HG02571 (cell line): Measurements from ENCODE around the gene EIF2B2.

Source experiments
- ATAC-seq: cut with Tn5 transposase; IDR thresholded peaks from one replicate; pipeline ENCODE4 v1.9.1; 2021; ENCODE audit warnings: mild to moderate bottlenecking, moderate library complexity; ENCODE audit not compliant: unreplicated experiment

EIF2B2 gene

GRCh38 chr14:74973905-74974363 lies 28.8 kb upstream of the EIF2B2 start:
- no peak for ATAC-seq

- ATAC-seq: no peak
Measured at GRCh38 chr14:74974364-74975058, 28.2 kb upstream of the EIF2B2 start.

DNA sequence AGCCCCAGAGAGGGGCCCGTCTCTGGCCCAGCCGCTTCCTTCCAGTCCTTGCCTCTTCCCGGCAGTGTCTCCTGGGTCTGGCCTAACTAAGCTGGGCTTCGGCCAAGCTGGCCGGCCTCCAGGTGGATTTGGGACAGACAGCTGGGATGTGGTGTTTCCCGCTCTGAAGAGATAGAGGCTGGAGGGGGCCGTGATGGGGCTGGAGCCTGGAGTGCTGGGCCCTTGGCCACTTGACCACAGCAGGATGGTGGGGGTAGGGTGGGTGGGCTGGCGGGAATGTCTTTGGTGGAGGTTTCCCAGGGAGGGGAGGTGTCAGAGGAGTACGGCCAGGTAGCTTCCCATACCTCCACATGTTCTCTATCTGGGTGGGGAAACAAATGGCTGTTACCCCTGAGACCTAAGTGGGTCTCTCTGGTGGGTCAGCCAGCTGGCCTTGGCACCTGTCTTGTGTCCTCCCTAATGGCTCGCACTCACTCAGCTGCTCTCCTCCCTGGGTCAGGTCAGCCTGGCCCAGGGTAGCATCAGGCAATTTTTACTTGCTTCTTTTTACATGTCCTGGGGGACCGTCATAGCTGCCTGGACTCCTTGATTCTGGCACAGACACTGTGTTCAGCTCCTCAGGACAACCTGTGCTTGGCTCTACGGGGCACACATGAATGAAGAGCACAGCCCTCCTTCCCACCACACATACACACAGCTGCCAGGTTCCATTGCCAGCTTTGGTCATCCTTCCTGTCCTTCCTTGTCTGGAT lies 27.5 kb upstream of the EIF2B2 start:
- ATAC-seq: no peak

DNA sequence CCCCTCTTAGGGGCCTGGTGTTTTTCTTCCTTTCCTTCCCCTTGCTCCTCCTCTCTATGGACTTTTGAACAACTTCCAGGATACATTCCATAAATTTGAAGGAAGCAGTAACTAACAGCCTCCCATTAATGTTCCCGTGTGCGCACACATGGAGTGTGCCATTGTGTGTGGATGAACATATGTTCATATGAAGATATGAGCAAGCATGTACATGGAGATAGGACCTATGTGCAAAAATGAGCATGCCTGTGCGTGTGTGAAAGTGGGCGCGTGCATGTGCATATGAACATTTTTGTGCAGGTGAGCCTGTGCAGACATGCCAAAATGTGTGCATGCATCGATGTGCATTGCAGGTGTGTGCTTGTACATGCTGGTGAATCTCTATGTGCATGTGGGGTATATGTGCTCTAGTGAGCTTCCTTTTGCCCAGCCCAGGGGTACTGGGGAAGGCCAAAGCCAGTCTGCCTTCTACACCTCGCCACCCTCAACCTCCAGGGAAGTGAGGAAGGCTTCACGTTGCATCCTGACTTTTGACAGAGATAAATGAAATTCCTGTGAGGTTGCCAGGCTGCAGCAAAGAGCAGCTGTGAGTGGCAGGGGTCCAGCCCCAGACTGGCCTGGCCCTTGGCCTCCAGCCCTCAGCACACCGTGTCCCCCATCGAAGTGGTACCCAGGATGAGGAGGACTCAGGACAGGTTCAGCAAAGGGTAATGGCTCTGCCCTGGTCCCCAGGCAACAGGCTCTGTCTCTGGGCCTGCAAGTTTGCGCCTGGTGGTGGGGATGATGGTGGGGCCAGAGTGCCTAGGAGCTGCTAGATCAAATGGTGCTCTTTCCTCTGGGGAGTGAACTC lies 26.2 kb upstream of the EIF2B2 start:
- ATAC-seq: no peak

DNA sequence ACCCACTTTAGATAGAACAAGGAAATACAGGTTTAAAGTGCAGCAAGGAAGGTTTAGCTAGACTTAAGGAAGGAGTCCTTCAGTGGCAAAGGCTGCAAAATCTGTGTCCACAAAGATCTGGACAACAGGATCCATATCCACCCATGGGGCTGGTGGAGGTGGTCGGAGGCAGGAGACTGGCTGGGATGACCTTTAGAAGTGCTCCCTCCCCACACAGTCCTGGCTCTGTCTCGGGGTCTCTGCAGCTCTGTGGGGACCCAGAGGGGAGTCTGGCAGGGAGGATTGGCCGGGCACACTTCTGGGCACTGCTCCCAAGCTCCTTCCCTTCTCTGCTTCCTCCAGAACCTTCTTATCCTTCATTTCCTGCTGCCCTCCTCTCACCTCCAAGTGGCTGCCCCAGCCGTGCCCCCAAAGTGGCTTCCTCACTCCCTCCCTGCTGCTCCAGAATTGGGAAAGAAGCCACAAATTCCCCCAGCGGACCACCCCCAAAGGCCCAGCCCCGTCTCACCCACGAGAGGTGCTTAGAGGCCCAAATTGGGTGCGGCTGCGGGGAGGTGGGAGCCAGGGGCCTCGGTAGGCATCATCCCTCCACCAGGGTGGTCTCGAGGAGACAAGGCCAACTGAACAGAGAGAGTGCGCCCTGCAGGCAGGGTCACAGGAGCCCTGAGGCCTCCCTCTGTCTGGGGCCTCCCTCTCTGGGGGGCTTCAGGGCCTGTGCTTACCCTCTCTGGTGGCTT lies 25.4 kb upstream of the EIF2B2 start:
- ATAC-seq: no peak

DNA sequence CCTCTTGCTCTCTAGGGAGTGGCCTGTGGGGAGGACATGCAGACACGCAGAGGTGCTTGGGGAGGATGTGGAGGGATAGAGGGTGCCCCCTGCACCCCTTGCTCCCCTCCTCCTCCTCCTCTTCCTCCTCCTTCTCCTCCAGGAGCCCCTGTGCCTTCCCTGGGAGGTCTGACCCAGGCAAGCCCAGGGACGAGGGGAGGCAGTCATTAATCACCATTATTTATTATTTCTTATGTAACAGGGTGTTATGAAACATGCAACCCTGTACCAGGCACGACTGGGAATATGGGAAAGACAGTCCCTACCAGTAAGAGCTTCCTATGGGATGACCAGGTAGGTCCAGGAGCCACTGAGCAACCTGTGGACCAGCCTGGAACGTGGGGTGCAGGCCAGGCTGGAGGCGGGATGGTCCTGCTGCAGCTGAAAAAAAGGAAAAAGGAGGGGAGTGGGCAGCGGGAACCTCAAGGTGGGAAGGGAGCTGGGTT lies 24.8 kb upstream of the EIF2B2 start:
- ATAC-seq: no peak

DNA sequence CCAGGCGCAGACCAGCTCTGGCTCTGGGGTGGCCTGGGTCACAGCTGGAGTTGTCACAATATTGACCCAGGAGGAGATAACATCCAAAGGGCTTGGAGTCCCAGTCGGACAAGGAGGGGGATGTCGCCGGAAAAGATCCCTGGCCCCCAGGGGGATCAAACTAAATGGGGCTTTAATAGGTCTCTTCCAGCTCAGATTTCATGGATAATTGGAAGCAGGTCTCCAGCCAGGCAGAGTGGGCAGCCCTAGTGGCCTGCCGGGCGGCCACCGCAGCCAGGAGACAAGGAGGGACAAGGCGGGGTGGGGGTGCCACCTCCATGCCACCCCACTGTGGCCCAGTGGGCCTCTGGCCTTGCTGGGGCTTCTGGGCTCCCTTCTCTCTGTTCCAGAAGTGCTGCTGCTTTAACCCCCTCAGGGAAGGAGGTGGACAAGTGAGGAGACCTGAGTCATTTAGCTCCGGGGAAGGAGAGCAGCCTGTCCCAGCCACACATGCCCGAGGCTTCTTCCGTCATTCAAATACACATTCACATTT lies 24.2 kb upstream of the EIF2B2 start:
- ATAC-seq: no peak

DNA sequence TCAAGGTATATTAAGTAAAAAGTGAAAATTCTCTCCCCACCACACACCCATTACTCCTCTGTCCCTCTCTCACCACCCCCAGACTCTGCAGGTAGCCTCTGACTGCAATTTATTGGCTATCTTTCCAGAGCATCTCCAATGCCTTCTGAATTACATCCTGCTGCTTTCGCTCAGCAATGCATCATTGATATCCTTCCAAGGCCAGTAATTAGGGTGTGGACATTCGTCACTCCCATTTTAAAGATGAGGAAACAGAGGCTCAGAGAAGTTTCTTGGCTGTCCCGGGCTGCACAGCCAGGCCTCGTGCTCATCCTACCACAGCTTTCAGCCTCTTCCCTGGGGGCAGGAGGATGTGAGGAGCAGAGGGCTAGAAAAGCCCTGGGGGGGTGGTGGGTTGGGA lies 23.7 kb upstream of the EIF2B2 start:
- no peak for ATAC-seq

DNA sequence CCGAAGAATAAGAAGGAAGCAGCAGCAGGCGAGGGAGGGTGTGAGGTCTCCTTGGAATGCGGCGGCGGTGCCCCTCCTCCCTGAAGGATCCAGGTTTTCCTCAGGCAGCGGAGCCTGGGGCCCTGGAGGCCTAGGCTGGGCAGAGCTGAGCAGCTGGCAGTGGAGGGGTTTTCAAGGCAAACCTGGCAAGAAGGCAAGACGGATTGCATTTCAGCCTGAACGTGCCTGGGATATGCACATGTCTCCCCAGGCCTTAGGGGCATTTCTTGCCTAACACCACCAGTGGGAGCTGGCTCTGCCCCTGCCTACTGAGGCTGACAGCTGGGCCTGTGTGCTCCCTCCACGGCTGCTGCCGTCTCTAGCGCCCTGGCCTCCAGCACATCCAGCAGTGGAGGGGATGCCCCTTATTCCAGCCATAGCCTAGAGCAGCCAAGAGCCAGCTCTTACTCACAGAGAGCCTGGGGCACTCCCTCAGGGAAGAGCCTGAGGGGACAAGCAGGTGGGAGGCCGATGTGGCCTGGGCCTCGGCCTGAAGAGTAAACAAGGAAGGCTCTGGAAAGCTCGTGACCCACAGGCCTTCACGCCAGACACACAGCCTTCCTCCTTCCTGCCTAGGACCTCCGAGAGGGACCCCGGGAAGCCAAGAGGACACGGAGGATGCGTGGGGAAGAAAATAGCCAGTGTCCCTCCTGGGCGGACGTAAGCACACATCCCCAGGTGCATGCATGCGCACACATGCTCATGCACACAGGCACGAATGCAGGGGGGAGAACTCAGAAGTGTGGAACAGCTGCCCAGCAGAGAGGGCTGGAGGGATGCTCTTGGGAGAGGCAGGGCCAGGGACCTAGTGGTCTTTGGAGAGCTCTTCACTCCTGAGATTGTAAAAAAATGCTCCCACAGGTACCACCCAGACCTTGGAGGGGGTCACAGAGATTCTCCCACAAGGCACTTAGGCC lies 23.0 kb upstream of the EIF2B2 start:
- ATAC-seq: no peak

GRCh38 chr14:74980398-74980730 lies 22.4 kb upstream of the EIF2B2 start:
- ATAC-seq: no peak

DNA sequence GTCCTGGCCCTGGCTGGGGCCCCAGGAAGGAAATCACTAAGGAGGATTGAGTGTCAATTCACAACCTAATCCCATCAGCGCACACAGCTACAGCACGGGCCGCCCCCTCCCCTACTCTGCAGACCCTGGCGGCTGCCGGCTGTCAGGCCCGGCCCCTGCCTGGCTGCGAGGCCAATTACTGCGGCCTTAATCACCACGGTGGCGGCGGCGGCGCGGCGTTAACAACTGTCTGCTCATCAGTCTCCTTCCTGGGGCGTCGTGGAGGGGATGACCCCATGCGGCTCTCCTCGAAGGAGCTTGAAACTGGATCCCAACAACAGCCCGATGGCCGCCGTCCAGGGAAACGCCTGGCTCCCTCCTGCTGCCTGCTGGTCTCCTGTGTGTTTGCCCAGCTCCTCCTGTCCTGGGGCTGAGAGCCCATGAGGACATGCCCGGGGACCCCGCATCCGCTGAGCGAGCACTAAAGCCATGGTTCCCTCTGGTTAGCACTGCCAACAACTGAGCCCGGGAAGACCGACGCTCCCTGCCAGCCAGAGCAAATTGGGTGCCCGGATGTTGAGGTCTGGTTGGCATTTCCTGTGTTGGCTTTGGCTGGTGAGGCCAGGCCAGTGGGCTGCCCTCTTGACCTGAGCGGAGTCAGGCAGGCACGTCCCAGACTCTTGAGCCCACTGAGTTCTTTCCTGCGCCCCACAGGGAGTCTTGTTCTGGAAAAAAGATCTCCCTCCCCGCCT lies 21.8 kb upstream of the EIF2B2 start:
- ATAC-seq: no peak

DNA sequence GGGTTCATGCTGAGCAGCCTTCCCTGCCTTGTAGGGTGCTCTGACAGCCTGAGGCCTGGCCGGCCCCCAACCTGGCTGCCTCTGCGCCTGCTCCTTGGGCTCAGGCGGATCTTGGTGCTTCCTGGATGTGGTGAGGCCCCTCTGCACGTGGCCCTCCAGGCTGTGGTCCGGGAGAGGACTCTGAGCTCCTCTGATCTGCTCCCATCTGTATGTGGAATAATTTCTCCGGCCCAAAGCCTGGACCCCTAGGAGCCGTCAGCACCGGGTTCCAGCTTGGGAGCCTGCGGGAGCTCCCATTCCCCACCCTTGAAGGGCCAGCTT lies 21.3 kb upstream of the EIF2B2 start:
- no peak for ATAC-seq

- no peak for ATAC-seq
Measured at GRCh38 chr14:74981833-74982232, 20.9 kb upstream of the EIF2B2 start.

GRCh38 chr14:74982661-74983060 lies 20.1 kb upstream of the EIF2B2 start:
- no peak for ATAC-seq

DNA sequence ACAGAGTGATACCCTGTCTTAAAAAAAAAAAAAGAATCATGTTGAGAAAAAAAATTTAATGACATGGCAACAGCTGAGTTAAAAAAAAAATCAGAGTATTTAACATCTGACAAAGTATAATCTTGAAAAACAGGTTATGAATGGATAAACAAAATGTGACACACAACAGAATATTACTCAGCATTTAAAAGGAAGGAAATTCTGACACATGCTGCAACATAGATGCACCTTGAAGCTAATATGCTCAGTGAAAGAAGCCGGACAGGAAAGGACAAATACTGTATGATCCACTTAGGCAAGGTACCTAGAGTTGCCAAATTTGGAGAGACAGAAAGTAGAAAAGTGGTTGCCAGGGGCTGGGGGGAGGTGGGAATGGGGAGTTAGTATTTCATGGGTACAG lies 19.4 kb upstream of the EIF2B2 start:
- ATAC-seq: no peak

GRCh38 chr14:74984236-74985027 lies 18.3 kb upstream of the EIF2B2 start:
- ATAC-seq: no peak

DNA sequence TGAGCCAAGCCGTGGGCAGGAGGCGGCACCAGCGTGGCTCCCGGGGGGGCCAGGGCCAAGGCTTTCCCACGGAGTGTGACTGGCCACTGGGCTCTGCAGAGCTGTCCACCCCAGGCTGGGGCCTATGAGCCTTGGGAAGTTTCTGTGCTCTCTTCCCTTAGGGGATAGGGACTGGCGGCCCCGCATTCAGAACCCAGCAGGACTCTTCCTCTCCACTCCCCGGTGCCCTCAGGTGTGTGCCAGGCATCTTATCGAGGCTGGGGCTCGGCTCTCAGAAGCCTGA lies 17.8 kb upstream of the EIF2B2 start:
- no peak for ATAC-seq

- ATAC-seq: no peak
Measured at GRCh38 chr14:74985806-74986205, 16.9 kb upstream of the EIF2B2 start.
